Stimulated activated CD8-positive, alpha-beta memory T cell treated with anti-CD3 and anti-CD28 coated beads, Interleukin-7, amount 100 ng/mL, for 24 hours (primary cell): ENCODE measurements around the gene ZFP36.
A peak's percentile ranks its signal among the peaks of the same experiment; 100 is the strongest.
"Not testable (repeated sequence)": the region's sequence is repeated elsewhere in the genome, so short reads cannot be mapped to it uniquely, and the experiment has no call there.

Experiments used
- DNase-seq: peaks from one replicate; pipeline ENCODE4 v3.0.0-alpha.2; 2020; ENCODE audit warnings: low read depth

The ZFP36 gene

GRCh38 chr19:39445196-39446111, 38.8 kb downstream of the ZFP36 start, which contains the start of gene SUPT5H:
Gene SUPT5H (plus strand): TSS chr19:39445582. CDS start chr19:39445891, 309 bp downstream.
- DNase-seq, result peak; percentile 95

DNA sequence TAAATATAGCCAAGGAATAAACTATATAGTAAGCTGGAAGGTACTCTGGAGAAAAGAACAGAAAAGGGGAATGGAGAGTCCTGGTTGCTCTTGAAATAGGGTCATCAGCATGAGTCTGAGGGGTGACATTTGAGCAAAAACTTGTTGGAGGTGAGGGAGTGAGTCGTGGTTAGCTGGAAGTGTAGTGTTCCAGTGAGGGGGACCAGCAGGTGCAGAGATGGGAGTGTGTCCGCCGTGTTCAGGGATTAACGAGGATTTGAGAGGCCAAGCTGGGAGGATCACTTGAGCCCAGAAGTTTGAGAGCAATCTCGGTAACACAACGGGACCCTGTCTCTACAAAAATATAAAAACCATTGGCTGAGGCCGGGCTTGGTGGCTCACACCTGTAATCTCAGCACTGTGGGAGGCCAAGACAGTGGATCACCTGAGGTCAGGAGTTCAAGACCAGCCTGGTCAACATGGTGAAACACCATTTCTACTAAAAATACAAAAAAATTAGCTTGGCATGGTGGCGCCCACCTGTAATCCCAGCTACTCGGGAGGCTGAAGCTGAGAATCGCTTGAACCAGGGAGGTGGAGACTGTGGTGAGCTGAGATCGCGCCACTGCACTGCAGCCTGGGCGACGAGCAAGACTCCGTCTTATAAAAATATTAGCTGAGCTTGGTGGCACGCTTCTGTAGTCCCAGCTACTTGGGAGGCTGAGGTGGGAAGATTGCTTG, 39.9 kb downstream of the ZFP36 start:
- DNase-seq, result no peak

DNA sequence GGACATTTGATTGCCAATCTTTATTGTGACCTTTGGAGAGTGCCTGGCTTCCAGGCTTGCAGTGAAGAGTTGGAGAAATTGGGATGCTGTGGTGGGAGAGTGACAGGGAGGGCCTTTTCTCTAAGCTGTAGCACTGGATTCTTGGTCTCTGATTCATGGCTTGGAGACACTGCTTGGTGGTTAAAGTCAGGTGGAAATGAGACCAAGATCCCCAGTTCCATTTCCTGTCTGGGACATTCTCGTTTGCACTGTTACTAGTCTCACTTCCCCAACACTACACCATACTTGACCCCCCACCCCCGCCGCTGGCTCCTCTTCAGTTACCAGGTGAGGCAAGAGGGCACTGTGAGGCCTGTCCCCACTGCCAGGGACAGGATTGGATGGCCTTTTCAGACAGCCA, 41.6 kb downstream of the ZFP36 start:
- DNase-seq, result no peak

DNA sequence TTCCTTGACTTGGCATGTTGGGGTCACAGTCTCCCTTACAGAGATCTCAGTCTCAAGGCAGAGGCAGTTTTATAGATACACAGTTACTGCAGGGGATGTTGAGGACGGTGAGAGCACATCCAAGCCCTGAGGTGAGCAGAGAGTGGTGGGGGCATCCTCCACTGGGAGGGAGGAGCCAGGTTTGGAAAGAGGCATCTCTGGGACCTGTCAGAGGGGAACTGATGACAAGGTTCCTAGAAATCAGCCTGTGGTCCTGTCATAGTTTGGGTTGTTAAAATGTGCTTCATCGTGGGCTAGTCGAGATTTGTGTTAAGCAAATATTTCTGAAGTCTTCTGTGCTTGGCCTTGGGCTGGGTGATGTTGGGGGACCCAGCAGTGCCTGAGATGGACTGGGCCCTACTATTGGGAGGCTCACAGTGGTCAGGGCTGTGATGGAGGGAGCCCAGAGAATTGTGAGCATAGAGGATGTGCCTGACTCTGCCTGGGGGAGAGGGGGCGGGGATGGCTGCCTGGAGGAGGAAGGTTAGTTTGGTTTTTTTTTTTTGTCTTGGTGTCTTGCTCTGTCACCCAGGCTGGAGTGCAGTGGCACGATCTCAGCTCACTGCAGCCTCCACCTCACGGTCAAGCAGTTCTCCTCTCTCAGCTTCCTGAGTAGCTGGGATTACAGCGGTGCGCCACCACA, 42.6 kb downstream of the ZFP36 start:
- DNase-seq, result no peak

DNA sequence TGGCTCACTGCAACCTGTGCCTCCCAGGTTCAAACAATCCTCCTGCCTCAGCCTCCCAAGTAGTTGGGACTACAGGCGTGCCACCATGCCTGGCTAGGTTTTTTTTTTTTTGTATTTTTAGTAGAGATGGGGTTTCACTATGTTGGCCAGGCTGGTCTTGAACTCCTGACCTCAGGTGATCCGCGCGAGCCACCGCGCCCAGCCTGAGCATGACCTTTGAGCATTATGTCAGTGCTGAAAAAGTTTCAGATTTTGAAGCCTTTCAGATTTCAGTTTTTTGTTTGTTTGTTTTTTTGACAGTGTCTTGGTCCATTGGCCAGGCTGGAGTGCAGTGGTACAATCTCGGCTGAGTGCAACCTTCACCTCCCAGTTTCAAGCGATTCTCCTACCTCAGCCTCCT, 44.6 kb downstream of the ZFP36 start:
- DNase-seq, result not testable (repeated sequence)
